ENCODE measurements around the gene PSMA8. TPM values are rescaled to one million over a fixed set of nuclear protein-coding genes. Genes with fewer than 3 reads are reported as not detected.
"Not testable (repeated sequence)": the region's sequence is repeated elsewhere in the genome, so short reads cannot be mapped to it uniquely, and the experiment has no call there.

The PSMA8 gene
- total RNA-seq, 6 experiments from 2014 or later: not detected

DNA sequence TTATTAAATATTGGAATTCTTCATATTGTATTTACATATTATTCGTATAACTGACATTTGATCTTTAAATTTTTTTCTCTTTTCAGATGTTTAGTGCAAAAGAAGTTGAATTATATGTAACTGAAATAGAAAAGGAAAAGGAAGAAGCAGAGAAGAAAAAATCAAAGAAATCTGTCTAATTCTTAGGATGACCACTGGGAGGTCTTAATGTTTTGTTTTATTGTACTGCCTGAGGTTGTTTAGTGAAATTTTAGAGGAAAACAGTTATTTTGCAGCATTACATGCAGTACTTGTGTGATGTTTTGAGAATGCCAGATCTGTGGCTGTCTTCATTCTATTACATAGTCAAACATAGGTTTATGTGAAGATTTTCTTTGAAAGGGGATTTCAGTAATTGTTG is 58.6 kb downstream of the PSMA8 start:
- no peak for DNase-seq
- H3K36me3 ChIP-seq: no peaks in the 10 kb centered on the region
- H3K9me3 ChIP-seq: no peaks in the 10 kb centered on the region
- 38% methylated on average over 1 of the region's 1 CpG for WGBS (ENCODE audit: insufficient coverage, low coverage, low lambda C conversion rate, missing lambda C conversion rate)
- H3K27me3 ChIP-seq: no peaks in the 10 kb centered on the region
- intact Hi-C loops (cut with DNase I): no loop called here
- TF ChIP-seq POLR2A (IDR thresholded peaks at IDR 0.05): no peak
- TF ChIP-seq, protein P1, sequence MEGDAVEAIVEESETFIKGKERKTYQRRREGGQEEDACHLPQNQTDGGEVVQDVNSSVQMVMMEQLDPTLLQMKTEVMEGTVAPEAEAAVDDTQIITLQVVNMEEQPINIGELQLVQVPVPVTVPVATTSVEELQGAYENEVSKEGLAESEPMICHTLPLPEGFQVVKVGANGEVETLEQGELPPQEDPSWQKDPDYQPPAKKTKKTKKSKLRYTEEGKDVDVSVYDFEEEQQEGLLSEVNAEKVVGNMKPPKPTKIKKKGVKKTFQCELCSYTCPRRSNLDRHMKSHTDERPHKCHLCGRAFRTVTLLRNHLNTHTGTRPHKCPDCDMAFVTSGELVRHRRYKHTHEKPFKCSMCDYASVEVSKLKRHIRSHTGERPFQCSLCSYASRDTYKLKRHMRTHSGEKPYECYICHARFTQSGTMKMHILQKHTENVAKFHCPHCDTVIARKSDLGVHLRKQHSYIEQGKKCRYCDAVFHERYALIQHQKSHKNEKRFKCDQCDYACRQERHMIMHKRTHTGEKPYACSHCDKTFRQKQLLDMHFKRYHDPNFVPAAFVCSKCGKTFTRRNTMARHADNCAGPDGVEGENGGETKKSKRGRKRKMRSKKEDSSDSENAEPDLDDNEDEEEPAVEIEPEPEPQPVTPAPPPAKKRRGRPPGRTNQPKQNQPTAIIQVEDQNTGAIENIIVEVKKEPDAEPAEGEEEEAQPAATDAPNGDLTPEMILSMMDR (IDR thresholded peaks at IDR 0.05): no peak
- no peak overlapping the region for H3K27ac ChIP-seq
- no peak for ATAC-seq
- H3K4me1 ChIP-seq: no peaks in the 10 kb centered on the region
- H3K4me3 ChIP-seq: no peak overlapping the region

DNA sequence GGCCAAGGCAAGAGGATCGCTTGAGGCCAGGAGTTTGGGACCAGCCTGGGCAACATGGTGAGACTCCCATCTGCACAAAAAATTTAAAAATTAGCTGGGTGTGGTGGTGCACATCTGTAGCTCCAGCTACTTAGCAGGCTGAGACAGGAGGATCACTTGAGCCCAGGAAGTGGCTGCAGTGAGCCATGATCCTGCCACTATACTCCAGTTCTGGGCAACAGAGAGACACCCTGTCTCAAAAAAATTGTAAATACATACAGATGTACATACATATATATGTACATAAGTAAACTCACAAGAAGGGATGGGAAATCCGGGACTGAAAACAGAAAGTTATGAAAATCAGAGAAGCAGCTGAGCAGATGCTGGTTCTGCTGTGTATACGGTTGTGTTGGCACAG is 62.9 kb downstream of the PSMA8 start:
- Histone ChIP-seq H3K9me3 (no peaks in the 10 kb centered on the region), H3K27me3 (no peaks in the 10 kb centered on the region), H3K27ac (no peak overlapping the region), H3K4me3 (no peak overlapping the region), H3K36me3 (no peaks in the 10 kb centered on the region), H3K4me1 (no peaks in the 10 kb centered on the region)
- ATAC-seq: no peak
- WGBS (ENCODE audit: insufficient coverage, low coverage, low lambda C conversion rate, missing lambda C conversion rate): 69% methylated on average over 2 of the region's 3 CpGs
- intact Hi-C loops (cut with DNase I): no loop called here
- TF ChIP-seq, protein P1 (IDR thresholded peaks at IDR 0.05): no peak
- no peak for TF ChIP-seq POLR2A (IDR thresholded peaks at IDR 0.05)
- DNase-seq: no peak

DNA sequence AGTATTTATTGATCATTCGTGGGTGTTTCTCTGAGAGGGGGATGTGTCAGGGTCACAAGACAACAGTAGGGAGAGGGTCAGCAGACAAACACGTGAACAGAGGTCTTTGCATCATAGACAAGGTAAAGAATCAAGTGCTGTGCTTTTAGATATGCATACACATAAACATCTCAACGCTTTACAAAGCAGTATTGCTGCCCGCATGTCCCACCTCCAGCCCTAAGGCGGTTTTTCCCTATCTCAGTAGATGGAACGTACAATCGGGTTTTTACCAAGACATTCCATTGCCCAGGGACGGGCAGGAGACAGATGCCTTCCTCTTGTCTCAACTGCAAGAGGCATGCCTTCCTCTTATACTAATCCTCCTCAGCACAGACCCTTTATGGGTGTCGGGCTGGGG is 68.3 kb downstream of the PSMA8 start:
- 53% methylated on average over 8 of the region's 9 CpGs for WGBS (ENCODE audit: insufficient coverage, low coverage, low lambda C conversion rate, missing lambda C conversion rate)
- H3K36me3 ChIP-seq; intact Hi-C loops (cut with DNase I); H3K4me3 ChIP-seq; H3K27me3 ChIP-seq; H3K27ac ChIP-seq; H3K9me3 ChIP-seq; DNase-seq; ATAC-seq; H3K4me1 ChIP-seq: not testable (repeated sequence)

DNA sequence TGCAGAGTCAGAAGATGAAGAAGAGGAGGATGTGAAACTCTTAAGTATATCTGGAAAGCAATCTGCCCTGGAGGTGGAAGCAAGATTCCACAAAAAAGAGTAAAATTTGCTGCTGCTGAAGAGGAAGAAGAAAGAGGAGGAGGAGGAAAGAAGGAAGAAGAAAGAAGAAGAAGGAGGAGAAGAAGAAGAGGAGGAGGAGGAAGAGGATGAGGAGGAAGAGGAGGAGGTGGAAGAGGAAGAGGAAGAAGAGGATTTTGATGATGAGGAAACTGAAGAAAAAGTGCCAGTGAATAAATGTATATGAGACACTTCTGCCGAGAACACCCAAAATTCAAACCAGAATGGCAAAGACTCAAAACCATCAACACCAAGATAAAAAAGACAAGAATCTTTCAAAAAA is 71.6 kb downstream of the PSMA8 start:
- no peak overlapping the region for H3K4me3 ChIP-seq
- ATAC-seq (no peak), DNase-seq (no peak)
- H3K27me3 ChIP-seq: no peaks in the 10 kb centered on the region
- WGBS (ENCODE audit: insufficient coverage, low coverage, low lambda C conversion rate, missing lambda C conversion rate): 56% methylated on average over 1 of the region's 1 CpG
- H3K4me1 ChIP-seq: no peaks in the 10 kb centered on the region
- TF ChIP-seq POLR2A (IDR thresholded peaks at IDR 0.05): no peak
- TF ChIP-seq, protein P1 (IDR thresholded peaks at IDR 0.05): no peak
- no peak overlapping the region for H3K27ac ChIP-seq
- intact Hi-C loops (cut with DNase I): no loop called here
- H3K9me3 ChIP-seq: no peaks in the 10 kb centered on the region
- H3K36me3 ChIP-seq: no peaks in the 10 kb centered on the region

DNA sequence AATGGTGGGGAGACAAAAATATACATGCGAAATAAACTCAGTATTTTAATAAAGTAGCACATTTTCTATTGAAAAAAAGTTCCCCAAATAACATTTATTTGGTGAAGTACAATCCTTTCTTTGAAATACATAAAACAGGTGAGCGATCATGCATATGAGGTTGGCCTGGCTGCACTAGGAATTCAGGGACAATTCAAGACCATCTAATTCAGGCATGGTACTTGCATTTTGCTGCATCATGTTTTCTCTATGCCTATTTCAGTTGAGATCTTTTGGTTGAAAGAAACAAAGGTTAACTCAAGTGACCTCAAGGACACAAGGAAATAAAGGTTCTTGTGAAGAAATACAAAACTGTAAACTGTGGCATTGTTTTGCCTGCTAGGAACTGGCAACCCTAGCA is 72.8 kb downstream of the PSMA8 start:
- ATAC-seq (no peak), DNase-seq (no peak)
- H3K36me3 ChIP-seq: no peaks in the 10 kb centered on the region
- H3K27ac ChIP-seq: no peak overlapping the region
- no peak for TF ChIP-seq POLR2A (IDR thresholded peaks at IDR 0.05)
- TF ChIP-seq, protein P1 (IDR thresholded peaks at IDR 0.05): no peak
- H3K9me3 ChIP-seq: no peaks in the 10 kb centered on the region
- intact Hi-C loops (cut with DNase I): no loop called here
- WGBS (ENCODE audit: insufficient coverage, low coverage, low lambda C conversion rate, missing lambda C conversion rate): 71% methylated on average over 2 of the region's 2 CpGs
- no peaks in the 10 kb centered on the region for H3K27me3 ChIP-seq
- no peaks in the 10 kb centered on the region for H3K4me1 ChIP-seq
- H3K4me3 ChIP-seq: no peak overlapping the region

Data from right lobe of liver (tissue), 6 donors.